Endothelial cell of umbilical vein (primary cell): ENCODE measurements around the gene QRFP.
"Not testable (repeated sequence)": the region's sequence is repeated elsewhere in the genome, so short reads cannot be mapped to it uniquely, and the experiment has no call there.

Source experiments
- CTCF ChIP-seq, 2 donors: IDR thresholded peaks; 1 replicate in 1 of 2; 2 replicates in 1 of 2; pipeline ENCODE4 v1.5.1; 2011; ENCODE audit warnings: low read length in 2 of 2, mild to moderate bottlenecking in 2 of 2, moderate library complexity in 2 of 2, control low read depth in 1 of 2, inconsistent platforms in 1 of 2, low read depth in 1 of 2; ENCODE audit not compliant: insufficient read depth in 1 of 2; ENCODE audit errors: extremely low read depth in 1 of 2
- EZH2 ChIP-seq: IDR thresholded peaks from 2 replicates; pipeline ENCODE4 v1.6.1; 2012; ENCODE audit warnings: borderline replicate concordance, low read depth, mild to moderate bottlenecking, moderate library complexity, low read length, inconsistent platforms; ENCODE audit not compliant: severe bottlenecking
- JUN ChIP-seq: IDR thresholded peaks from 2 replicates; pipeline ENCODE4 v1.6.1; 2011; ENCODE audit warnings: borderline replicate concordance, low read depth; ENCODE audit not compliant: insufficient read length, insufficient read depth
- MYC ChIP-seq: IDR thresholded peaks from one replicate; pipeline ENCODE4 v1.6.1; 2011; ENCODE audit warnings: mild to moderate bottlenecking, low read depth, low read length
- POLR2A ChIP-seq: IDR thresholded peaks from 2 replicates; pipeline ENCODE4 v1.6.1; 2012; ENCODE audit warnings: low read depth, mild to moderate bottlenecking, control low read depth, low read length
- POLR2AphosphoS5 ChIP-seq: IDR thresholded peaks from 2 replicates; pipeline ENCODE4 v1.6.1; 2012; ENCODE audit warnings: low read depth, mild to moderate bottlenecking, control low read depth, low read length, moderate library complexity; ENCODE audit not compliant: insufficient read depth

DNA sequence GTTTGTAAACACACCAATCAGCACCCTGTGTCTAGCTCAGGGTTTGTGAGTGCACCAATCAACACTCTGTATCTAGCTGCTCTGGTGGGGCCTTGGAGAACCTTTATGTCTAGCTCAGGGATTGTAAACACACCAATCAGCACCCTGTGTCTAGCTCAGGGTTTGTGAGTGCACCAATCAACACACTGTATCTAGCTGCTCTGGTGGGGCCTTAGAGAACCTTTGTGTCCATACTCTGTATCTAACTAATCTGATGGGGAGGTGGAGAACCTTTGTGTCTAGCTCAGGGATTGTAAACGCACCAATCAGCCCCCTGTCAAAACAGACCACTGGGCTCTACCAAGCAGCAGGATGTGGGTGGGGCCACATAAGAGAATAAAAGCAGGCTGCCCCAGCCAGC lies 14.1 kb upstream of the QRFP start:
- not testable (repeated sequence) for TF ChIP-seq POLR2AphosphoS5; CTCF (IDR thresholded peaks at IDR 0.05; ENCODE audit: extremely low read depth in 1 of 2, insufficient read depth in 1 of 2, low read depth in 1 of 2, low read length in 2 of 2); MYC; JUN; EZH2; POLR2A
